D341Med (cell line): ENCODE measurements around the gene TBX2.
"Not testable (repeated sequence)": the region's sequence is repeated elsewhere in the genome, so short reads cannot be mapped to it uniquely, and the experiment has no call there.

Source experiments
- DNase-seq: peaks from one replicate; pipeline ENCODE4 v3.0.0; 2012; ENCODE audit warnings: low spot score

Gene TBX2

DNA sequence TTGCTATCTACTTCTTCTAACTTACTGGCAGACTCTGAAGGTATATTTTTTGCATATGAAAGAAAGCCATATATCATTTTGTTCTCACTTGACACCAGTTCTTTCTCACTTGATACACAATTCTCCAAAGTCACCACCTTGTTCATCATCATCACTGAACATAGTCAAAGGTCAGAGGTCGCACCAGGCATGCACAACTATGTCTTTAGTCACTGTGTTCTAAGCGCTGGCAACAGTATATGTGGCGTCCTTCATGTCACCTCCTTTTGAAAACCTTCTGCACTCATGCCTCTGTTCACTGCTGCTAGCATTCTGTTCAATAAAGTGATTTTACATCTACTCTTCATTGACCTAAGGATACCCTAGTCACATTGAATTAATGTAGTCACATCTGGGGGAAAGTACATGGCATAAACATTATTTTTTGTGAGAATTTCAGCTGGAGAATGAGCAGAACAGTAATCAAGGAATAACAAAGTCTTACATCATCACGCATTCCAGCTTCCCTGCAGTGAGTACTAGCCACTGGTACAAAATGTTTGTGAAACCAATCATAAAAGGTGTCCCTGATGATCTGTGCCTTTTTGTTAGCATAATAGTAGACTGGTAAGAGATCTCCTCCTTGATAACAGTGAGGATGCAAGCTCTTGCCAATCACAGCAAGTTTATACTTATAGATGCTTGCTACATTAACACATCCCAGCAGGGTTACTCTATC, 32.1 kb downstream of the TBX2 start:
- DNase-seq, result no peak

DNA sequence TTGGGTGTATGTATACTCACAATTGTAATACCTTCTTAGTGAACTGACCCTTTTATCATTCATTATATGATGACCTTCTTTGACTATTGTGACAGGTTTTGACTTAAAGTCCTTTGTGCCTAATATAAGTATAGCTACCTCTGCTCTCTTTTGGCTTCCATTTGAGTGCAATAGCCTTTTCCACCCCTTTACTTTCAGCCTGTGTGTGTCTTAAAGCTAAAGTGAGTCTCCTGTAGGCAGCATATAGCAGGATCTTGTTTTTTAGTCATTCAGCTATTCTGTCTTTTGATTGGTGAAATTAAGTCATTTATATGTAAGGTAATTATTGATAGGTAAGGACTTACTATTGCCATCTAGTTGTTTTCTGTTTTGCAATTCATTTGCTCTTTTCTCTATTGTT, 36.6 kb downstream of the TBX2 start:
- no peak for DNase-seq

DNA sequence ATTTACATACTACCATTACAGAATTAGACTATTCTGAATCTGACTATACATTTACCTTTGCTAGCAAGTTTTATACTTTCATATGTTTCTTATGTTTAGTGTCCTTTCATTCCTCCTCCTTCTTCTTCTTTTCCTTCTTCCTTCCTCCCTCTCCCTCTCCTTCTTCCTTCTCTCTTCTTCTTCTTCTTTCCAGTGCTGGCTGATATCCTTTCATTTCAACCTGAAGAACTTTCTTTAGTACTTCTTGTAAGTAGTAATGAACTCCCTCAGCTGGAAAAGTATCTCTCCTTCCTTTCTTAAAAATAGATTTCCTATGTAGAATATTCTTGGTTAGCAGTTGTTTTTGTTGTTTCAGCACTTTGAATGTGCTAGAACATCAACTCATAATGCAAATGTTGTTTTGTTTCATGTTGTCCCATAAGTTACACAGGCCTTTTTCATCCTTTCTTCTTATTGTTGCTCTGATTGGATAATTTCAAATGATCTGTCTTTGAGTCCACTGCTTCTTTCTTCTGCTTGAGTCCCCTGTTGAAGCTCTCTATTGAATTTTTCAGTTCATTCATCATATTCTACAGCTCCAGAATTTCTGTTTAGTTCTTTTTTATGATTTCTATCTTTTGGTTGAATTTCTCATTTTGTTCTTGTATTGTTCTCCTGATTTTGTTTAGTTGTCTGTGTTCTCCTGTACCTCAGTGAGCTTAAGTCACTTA, 37.5 kb downstream of the TBX2 start:
- DNase-seq, result no peak

DNA sequence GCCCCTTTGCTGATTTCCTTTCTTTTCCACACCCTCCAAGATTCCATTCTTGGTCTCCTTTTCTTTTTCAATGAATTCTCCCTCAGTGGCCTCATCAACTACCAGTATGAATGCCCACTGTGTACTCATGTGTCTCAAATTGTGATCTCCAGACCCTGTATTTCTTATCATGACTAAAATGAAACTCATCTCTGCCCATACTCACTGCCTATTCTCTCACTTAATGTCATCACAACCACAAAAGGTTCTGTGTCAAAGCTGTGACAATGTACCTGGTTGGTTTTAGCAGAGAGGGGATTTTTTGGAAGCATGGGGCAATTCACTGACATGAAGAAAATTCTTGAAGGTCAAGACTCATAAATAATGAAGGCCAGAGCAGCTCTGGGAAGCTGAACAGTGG, 41.1 kb downstream of the TBX2 start:
- DNase-seq, result no peak

DNA sequence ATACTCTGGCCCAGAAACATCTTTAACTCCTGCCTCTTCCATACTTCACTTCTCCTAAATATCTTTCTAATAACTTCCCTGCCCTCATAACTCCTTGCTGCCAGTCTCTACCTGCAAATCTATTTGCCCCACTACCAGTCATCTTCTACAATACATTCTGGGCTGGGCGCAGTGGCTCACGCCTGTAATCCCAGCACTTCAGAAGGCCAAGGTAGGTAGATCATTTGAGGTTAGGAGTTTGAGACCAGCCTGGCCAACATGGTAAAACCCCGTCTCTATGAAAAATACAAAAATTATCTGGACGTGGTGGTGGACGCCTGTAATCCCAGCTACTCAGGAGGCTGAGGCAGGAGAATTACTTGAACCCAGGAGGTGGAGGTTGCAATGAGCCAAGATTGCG, 41.9 kb downstream of the TBX2 start:
- DNase-seq, result not testable (repeated sequence)

DNA sequence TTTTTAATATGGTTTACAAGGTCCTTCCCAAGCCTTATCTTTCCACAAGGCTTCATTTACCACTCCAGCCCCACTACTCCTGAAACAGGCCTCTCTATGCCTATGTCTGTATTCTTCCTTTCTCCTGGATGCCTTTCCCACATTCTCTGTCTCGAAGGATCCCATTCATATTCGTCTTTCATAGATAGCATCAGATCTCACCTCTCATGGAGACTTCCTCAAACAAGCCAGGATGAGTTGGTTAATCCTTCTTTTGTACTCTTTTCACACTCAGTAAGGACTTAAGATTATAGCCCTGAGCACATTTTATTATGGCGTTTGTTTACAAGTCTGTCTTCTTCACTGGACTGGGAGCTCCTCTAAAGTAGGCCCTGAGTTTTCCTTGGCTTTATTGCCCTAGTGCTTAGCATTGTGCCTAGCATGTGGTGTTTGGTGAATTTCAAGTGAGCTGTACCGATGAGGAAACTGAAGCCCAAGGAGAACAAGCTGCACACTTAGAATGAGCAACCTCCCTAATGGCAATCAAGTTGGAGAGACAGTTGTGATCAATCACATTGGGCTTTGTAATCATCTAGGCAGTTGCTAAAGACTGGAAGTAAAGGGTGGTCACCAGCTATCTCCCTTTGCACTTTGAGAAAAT, 42.6 kb downstream of the TBX2 start:
- no peak for DNase-seq

DNA sequence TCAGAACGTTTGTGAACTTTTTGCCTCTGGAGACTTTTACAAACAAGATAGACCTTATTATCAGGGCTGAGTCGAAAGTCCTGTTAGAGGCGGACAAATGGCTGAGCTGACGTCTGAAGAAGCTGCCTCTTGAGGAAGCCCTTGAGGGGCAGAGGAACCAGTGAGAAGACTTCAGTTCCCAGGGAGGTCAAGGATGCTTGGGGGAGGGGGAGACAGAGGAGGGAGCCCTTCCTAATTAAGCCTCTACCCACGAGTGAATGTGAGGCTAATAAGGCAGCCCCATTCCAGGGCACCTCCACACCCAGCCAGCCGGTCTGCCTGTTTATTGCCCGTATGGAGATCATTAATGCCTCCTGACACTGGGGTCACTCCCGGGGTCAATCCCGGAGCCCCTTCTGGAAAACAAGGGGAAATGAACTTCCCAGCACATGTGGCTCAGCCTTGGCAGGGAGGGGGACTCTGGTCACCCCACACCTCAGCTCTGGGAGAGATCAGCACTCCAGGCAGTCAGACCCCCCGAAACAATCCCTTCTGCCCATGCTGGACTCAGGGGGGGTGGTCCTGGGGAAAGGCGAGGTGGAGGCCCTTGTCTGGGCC, 43.3 kb downstream of the TBX2 start:
- DNase-seq, result no peak

DNA sequence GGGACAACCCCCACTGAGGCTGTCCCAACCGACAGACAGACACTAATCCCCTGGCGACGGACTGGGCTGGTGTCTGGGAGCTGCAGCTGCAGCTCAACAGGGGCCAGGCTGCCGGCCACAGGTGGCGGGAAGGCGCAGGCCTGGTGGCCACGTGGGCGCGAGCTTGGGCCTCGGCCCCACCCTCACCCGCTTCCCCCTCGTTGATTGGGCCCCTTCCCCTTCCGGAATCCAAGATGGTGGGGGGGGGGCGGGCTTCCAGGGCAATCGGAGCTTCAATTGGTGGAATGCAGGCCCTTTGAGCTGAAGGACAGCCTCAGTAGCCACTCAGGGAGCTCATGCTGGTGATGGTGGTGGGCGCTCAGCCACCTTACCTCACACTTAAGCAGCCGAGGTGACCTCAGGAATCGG, 43.8 kb downstream of the TBX2 start:
- DNase-seq, result peak; percentile 42

DNA sequence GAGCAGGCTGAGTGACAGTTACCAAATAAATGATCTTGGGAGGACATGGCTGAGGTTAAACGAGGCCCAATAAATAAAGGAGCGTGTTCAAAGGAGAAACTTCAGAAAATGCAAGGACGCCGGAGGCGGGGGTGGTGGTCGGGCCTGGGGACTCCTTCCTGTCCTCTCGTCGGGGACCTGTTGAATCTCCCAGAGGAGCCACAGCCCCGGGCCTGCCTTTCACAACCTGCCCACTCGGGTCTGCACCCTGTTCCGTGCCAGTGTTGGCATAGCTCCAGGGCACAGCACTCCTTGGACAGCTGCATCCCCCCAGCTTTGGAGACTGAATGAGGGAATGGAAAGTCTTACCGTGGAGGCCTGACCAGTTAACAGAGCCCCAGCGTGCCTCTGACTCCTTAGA, 44.4 kb downstream of the TBX2 start:
- peak; percentile 35 for DNase-seq

DNA sequence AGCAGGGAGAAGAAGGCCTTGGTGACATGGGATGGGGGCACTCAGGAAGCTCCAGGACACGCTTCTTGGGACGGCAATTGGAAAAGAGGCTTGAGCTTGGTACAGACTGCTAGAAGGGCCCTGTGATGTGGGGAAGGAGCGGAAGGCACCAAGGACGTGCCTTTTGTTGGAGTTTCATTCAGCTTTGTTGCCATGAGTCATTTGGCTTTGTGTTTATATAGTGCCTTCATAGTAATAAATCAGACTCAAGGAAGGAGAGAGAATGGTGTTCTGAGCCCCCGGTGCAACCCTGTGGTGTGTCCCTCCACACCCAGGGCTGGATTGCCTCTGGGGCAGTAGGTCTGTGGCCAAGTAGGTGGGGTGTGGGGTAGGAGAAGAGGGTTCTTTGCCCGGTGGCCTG, 45.2 kb downstream of the TBX2 start:
- DNase-seq, result no peak

DNA sequence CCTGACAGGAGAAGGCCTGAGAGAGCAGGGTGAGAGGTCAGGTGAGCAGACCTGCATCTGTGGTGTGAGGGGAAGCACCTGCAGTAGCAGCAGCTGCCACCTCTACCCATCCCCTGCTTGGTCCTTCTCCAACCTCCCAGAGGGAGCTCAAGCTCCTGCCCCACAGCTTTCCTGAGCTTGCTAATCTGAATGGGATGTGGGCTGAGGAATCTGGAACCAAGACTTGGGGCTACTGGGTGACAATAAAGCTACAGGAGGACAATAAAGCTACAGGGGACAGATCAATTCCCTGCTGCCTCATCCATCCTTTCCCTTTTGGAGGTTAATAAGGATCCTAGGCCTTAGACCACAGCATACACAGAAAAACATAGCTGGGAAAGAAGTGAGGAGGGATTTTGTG, 47.7 kb downstream of the TBX2 start:
- DNase-seq, result no peak

DNA sequence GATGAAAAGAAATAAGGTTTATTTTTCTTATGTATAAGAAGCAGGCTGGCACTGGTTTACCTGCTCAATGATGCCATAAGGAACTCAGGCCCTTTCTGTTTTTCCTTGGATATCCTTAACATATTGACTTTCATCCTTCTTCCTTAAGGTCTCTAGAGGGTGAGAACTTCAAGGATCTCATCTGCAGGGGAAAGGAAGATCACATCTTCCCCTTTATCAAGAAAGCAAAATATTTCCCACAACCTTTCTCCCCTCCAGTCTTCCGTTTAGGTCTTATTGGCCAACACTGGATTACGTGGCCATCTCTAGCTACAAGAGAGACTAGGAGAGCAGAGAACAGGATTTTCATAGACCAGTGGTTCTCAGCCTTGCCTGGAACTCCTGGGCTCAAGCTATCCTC, 48.4 kb downstream of the TBX2 start:
- DNase-seq, result no peak

DNA sequence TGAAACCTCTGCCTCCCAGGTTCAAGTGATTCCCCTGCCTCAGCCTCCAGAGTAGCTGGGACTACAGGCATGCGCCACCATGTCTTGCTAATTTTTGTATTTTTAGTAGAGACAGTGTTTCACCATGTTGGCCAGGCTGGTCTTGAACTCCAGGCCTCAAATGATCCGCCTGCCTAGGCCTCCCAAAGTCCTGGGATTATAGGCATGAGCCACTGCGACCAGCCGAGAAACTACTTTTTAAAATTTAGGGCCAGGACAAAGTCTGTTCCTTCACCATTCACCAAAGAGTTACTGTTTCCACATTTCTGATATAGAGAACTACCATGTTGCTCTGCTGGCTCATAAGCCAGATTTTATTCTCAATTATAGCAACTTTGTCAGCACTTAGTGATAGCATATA, 49.5 kb downstream of the TBX2 start:
- not testable (repeated sequence) for DNase-seq

DNA sequence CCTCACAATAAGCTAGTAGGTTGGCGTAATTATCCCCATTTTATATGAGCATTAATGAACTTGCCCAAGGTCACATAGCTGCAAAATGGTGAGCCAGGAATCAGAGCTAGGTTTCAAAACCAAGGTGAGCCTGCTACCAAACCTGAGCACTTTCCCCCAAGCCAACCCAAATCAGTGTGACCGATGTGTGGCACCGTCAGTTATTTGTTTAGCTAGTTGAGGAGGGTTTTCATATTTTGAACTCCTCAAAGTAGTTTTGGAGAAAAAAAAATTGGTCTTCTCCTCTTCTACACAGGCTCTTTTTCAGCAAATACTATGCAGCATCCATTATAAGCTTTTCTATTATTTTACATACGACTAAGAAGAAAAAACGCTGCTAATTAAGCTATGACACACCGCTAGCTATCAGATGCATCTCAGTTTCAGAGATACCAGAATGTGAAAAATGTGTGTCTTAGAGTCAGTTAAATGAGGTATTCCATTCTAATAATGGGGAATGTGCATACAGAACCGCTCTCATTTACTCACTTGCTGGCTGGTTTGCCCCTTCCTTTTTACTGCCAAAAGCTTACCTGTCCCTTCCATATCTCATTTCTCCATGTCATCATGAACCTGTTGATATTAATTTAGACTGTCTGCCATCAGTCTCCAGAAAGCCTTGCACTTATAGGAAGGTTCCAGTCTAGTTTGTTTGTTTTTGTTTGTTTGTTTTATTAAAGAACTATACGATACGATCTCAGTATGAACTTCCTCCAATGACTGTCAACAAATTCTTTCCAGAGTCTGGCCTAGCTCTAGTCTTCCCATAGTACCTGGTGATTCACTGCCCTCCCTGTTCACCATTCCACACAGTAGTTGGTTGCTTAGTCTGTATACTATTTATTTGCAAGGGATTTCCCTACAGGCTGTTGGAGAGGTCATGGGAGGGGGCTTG, 50.3 kb downstream of the TBX2 start:
- DNase-seq, result no peak

DNA sequence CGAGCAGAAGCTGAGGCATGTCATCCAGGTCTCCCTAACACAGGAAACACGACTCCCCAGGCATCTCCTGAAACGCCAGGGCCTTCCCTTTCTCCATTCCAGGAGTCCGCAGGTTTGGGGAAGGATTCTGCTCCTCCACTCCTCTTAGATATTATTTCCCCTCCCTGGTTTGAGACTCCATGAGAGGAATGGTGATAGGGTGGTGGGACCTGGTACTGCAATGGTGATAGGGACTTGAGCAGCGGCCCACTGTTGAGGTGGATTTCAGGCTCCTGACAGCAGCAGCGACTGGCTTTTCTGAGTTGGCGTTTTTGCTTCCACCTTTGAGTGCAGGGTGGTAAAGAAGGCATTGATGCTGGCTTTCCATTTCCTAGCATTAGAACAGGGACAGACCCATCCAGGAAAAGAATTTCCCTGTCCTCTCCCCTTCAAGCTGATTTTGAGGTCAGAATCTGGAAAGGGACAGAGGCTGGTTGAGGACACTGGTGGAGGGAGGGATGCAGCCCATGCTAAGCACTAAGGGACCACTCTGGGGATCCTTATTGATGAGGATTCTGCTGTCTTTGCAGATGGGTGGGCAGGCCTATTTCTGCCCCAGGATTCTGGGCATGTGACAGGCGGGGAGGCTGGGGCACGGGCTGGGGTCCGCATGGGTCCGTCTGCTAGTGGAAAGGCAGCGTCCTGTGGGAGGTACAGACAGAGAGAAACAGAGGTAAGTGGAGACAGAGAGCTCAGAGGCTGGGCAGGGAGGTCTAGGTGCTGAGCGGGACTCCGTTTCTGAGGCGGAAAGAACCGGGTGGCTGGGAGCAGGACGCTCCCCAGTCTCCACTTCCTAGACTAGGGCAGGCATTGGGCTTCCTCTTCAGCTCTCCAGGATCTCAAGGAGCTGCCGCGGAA, 51.2 kb downstream of the TBX2 start:
- DNase-seq, result peak; percentile 31

DNA sequence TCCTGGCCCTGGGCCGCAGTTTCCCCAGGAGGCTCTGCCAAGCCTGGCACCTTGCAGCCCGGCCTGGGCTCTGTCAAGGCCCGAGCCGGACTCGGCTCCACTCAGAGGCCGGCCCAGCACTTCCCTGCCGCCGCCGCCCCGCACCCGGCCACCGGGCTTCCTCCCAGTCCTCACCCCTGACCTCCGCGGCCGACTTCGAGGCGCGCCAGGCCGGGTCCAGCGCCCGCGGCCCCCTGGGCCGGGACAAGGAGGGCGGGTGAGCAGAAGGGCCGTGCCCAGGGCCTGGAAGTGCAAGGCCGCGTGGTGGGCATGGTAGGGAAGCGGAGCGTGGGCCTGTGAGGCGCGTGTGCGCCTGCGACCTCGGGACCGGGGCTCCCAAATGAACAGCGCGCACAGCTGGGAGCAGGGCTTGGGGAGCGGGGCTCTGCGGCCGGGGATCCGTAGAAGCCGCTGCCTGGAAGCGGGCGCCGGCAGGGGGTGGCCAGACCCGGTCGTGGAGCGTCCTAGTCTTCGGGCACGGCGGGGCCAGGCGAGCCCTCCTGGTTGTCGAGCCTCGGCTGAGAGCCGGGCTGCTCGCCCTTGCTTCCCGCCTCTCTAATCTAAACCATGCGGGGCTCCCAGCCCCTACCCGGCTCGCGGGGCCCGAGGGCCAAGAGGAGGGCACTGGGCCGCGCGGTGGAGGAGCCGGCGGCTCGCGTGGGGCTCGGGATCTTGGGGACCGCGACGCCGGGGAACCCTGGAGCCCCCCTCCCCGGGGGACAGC, 52.1 kb downstream of the TBX2 start:
- DNase-seq, result peak; percentile 52

DNA sequence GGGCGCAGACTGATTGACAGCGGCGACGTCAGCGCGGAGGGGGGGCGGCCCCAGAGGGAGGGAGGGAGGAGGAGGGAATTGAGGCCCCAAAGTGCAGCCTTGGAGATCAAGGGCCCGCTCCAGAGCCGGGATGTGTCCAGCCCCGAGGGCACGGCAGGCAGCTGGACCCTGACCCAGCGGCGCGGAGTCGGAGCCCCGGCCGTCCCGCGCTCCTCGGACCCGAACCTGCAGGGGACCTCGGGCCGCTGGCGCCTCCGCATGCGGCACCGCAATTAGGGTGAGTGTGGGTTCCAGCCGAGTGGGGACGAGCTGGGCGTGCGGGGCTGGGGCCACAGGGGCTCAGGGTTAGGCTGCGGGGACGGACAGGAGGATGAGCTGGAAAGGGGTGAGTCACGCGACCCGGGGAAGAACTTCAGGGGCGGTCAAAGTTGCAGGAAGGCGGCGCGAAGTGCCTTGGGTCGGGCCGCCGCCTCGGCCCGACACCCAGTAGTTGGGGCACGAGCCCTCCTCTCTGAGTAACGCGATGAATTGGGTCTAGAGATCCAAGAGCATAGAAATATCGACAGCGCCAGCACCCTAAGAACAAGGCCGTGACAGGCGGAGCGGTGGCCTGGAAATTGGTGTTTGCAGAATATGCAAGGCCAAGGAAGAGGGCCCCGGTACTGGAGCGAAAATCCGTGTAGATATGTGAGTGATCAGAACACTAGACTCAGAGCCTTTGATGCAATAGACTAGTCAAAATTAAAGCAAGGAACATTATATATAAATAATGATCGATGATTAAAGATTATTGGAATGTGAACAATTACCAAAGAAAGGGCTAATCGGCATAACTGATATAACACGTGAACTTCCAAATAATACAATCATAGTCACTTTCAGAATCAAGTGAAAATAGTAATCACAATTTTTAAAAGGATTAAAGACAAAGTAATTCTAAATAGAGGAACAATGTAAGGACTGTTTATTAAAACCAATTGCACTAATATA, 53.0 kb downstream of the TBX2 start, which contains the start of gene TBX4:
TBX4 (plus strand) TSS at position 122 of the 990 bp plus-strand sequence. CDS start 4,069 bp downstream, outside the sequence.
- peak; percentile 40 for DNase-seq

DNA sequence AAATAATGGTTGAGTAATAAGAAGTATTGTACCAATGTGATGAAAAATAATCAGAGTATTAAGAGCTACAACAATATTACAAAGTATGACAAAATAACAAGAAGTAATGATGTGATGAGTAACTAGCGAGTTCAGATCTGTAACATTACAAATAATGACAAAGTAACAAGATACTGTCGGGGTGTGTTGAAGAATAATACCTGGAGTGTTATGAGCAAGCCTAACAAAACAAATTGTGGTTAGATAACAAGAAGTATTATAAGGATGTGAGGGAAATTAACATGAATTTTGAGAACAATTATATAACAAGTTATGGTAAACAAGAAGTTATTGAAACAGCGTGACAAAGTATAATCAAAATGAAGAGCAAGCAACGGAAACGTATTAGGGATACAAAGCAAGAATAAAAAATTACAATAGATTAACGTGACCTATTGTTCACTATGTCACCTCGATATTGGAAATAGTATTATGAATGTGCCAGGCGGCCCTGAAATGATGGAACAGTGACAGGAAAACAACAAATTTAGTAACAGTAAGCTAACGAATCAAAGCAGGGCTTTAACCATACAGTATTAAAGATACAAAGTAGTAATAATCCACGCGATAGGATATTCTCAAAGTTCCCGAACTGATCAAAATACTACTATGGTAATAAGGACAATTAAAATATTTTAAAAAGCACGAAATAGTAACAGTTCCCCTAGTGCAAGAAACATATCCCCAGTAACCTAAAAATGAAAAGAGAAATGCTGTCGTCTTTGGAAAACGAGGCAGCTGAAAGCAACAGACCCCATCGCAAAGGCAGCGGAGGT, 54.1 kb downstream of the TBX2 start:
- no peak for DNase-seq
